HG02884 (cell line): ENCODE results near the gene SPDEF.

Experiments
- ATAC-seq: cut with Tn5 transposase; IDR thresholded peaks from one replicate; pipeline ENCODE4 v1.9.1; 2021; ENCODE audit warnings: mild to moderate bottlenecking, moderate library complexity; ENCODE audit not compliant: unreplicated experiment

Gene SPDEF

DNA sequence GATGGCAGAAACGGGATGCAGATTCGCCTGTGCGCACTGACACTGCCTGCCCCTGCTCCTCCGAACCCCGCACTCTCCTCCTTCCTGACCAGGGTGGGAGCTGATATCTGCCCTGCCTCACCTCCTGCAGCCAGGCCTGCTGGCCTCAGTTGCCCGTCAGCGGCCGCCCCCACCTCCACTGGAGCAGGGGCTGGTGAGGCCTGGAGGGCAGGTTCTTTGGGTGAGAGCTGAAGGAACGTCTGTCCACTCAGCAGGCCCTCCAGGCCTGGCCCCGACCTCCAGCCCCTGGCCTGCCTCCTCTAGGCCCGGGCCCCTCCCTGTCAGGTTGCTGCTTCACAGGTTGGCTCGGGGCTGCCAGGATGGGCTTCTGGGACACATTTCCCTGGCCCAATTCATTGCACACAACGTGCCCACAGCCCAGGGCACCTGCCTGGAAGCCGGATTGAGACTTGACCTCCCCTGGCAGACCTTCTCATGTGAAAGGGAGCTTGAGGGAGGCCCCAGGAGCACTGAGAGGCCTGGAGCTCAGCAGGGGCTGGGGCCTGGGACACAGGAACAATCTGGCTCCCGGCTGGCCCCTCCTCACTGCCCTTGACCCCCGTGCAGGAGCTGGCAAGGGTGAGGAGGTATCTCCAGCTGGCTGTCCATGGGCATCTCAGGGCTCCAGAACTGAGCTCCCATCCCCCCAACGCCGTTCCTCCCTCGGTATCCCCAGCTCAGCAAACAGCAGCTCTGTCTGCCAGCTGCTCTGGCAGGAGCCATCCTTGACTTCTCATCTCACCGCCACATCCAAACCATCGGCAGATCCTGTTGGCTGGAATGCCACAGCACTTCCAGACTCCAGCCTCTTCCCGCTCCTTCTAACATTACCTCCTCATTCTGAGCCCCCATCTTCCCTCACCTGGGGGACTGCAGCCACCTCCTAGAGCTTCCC, 39.5 kb downstream of the SPDEF start:
- ATAC-seq, result no peak

DNA sequence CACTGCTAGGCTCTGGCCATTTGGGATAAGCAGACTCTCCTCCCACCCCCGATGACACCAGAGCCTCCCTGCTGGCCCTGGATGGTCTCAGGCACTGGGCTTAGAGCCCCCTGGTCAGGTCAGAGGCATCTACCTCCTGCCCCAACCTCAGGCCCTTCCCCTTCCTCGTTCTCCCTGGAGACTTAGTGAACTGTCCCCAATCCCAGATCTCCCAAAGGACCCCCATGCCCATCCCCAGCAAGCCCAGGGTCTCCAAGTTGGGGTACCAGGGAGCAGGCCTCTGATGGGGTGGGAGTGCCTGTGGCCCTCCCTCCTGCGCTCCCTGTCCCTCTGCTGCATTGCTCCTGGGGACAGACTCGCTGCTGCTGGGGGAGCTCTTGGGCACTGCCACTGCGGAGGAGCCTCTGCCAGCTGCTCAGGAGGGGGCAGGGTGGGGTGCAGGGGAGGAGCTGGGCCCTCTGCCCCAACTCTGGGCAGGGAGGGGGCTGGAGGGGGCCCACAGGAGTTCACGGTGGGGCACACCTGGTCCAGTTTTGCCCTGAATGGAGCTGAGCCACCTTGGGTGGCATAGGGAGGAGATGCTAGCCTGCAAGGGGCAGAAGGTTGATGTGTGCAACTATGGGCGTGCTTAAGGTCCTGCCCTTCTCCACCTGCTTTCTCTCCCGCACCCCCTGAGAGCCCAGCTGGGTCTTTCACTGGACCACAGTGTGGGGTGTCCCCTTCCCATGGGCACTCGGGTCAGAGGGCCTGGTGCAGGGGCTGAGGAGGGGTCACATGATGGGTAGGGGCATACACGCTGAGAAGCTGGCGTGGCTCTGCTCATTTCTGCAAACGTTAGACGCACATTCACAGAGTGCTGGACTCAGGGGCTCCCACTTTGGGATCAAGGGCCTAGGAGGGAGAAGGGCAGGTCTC, 40.4 kb downstream of the SPDEF start:
- no peak for ATAC-seq

DNA sequence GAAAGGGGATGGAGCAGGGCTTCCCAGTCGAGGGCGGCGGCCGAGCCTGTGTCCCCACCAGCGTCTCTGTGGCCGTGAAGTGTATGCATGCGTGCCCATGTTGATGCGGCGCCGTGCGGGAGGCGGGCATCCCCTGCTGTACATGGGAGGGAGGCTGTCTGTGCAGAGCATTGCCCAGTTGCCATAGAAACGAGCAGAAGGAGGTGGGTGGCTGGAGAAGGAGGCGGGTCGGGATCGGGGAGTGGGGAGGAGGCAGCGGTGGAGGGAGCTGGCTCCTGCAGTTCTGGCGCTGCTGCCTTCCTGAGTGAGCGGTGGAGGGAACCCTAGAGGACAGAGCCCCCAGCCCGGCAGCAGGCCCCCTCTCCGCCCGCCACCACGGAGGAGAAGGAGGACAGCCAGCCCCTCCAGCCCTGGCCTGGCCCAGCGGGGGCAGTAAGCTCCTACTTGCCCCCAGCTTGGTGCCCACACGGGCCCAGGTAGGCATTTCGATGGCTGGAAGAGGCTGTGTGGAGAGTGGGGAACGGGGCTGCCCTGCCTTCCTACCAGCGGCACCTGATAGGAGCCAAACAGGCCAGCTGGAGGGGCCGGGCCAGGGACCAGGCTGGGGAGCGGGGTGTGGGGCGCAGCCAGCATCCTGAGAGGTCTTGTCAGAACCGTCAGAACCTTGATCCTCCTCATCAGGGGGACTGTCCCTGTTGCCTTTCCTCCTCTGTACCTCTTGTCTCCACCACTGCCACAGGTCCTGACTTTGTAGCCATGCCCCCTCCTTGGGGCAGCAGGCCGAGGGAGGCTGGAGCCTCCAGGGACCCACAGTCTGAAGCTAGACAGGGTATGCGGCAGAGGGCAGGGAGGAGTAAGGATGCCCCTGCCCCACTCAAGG, 41.3 kb downstream of the SPDEF start:
- no peak for ATAC-seq

DNA sequence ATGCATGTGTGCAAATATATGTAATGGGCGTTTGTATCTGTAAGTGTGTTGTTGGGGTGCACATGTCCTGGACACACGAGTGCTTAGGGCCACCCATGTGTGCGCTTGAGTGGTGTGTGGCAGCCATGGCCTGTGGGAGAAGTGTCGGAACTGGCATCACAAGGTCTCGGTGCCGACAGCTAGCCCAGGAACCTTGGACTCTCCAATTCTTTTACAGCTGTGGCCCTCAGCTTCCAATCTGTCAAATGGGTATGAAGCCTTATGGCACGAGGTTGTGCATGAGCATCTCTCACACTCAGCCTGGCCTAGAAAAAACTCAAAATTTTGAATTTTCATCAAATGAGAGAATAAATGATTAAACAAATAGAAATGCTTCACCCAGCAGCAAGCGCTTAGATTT, 42.0 kb downstream of the SPDEF start:
- ATAC-seq, result no peak

DNA sequence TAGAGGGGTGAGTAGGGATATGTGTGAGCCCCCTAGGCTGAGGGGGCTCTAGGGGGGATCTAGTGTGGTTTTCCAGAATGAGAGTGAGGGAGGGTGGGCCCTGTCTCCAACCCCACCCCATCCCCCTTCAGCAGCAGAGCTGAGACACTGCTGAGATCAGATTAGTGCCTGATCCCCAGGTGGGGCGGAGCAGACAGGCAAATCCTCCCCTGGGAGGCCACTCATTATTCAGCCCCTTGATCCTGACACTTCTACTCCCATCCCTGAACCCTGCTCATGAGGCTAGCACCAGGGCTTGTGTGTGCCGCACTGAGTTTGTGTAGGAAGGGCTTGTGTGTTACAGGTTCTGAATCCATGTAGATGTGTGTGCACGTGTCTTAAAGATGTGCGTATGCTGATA, 42.5 kb downstream of the SPDEF start:
- ATAC-seq, result no peak

DNA sequence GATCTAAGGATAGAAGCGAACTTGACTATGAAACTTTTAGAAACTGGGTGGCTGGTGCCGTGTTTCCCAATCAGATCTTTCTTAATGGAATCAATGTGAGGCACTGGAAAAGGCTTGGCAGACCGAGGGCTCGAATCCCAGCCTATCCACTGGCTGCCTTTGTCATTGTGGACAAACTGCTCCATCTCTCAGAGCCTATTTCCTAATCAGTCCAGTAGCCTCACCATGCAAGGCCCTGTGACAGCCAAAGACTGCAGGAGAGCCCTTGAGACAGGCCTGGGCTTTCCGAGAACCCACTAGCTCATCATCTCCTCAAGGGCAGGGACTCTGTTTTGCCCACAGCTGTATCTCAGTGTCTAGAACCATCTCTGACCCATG, 43.4 kb downstream of the SPDEF start:
- no peak for ATAC-seq

DNA sequence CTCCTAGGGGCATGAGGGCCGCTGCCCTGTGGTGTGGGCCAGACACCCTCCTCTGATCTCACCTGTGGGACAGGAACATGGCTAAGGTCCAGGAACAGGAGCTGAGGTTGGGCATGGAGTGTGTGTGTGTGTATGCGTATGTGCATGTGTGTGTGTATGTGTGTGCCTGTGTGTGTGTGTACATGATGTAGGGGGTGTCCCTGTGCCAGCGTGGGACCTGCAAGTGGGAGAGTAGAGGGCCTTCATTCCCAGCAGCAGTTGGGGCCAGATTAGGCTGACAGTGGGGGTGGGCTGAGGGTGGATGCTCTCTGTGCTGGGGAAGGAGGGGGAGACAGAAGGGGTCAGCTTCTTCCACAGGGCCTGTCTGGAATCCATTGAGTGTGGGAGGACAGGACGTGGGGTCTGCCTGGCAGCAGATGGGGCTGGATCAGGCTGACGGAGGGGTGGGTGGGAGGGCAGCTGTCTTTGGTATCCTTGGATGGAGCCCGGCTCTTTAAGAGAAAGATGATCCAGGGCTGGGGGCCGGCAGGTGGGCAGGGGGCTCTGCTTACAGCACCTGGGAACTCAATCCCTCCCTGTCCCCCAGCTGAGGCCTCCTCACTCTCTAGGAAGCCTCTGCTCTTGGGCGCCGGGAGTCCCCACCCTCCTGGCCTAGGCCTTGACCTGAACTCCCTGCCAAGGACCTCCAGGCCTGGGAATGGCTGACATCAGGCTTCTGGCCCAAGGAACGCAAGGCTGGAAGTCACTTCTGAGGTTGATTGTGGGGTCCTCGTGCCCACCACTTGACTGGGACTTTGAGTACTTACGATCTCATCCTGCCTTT, 44.0 kb downstream of the SPDEF start:
- ATAC-seq, result no peak

DNA sequence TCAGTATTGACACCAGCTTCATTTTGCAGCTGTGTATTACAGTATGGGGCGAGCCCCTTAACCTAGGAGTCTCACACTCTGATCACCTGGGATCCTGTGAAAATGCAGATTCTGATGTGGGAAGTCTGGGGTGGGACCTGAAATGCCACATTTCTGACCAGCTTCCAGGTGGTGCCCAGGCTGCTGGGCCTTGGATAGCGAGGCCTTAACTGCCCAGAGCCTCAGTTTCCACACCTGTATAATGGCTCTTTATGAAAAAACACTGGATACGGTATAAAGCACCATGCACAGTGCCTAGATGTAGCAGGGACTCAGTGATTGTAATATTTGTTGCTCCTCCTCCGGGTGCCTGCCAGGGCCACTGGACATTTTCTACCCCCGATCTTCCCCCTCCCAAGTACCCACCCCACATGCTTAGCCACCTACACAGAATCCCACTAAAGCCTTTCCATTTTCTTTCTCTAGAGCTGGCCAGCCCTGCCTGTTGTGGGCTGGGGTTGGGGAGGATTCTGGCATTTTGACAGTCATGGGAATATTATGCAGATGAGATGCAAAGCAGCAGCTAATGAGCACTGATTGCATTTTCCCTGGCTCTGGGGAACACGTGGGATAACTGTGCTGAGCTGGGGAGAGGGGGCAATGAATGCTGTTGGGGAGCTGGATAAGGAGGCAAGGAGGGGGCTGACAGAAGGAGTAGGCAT, 44.8 kb downstream of the SPDEF start:
- no peak for ATAC-seq

DNA sequence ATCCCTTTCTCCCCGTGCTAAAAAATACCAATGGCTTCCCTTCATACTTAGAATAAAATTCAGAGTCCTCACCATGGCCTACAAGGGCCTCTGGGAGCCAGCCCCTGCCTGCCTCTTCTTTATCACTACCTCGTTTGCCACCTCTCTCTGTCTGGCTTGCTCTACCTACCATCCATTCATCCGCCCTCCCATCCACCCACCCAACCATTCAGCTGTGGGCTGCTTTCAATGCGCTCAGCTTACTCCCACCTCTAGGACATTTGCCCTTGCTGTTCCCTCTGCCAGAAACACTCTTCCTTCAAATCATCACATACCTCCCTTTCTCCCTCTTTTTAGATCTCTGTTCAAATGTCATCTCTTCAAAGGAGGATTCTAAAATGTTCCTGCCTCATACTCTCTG, 45.8 kb downstream of the SPDEF start:
- ATAC-seq, result no peak

DNA sequence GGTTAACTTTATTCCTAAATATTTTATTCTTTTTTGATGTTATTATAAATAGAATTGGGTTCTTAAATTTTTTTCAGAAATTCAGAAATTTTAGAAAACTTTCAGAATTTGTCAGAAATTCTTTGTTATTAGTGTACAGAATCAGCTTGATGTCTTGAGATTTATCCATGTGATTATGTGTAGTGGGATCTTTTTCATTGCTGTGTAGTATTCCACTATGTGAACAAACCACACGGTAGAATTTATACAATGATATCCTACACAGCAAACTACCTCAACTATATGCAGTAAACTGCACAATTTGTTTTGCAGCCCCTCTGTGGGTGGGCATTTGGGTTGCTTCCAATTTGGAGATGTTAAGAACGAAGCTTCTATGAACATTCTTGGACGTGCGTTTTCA, 46.3 kb downstream of the SPDEF start:
- no peak for ATAC-seq

DNA sequence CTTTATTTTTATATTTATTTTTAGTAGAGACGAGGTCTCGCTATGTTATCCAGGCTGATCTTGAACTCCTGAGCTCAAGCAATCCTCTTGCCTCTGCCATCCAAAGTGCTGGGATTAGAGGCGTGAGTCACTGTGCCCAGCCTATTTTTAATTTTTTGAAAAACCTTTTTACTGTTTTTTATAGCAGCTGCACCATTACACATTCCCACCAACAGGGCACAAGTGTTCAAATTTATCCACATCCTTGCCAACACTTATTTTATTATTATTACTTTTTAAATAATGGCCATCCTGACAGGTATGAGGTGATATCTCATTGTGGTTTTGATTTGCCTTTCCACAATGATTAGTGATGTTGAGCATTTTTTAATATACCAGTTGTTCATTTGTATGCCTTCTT, 47.7 kb downstream of the SPDEF start:
- no peak for ATAC-seq

DNA sequence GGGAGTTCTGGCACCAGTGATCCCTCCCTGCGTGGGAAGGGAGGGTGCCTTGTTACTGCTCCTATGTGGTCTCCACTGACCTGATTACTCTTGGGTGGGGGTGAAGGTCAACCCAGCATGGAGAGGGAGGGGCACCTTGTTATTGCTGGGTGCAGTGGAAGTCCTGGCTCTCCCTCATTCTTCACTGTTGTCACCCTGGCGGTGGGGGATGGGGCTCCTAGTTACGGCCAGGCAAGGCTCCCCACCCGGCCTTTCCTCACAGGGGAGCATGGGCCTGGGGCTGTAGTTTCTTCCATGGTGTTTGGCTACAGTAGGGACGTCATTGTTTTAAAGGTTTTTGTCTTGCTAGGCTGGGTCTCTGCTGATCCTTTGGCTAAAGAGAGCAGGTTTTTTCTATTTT, 49.4 kb downstream of the SPDEF start:
- ATAC-seq, result no peak

DNA sequence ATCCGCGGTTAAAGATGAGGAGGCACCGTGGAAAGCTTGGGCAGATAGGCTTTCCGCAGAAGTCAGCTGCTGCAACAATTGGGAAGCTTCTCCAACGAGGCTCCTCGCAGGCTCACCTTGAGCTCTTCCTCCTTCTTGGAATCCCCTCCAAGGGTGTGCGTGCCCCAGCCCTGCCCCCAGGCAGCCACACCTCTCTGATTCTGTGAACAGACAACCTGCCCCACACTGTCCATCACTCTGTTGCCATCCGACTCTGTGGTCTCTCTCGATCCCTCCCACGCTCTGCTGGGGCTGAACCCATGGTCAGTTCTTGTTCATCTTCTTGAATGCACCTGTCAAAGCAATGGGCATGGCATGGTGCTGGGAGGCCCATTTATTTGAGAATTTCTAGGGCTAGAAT, 58.7 kb downstream of the SPDEF start:
- no peak for ATAC-seq

DNA sequence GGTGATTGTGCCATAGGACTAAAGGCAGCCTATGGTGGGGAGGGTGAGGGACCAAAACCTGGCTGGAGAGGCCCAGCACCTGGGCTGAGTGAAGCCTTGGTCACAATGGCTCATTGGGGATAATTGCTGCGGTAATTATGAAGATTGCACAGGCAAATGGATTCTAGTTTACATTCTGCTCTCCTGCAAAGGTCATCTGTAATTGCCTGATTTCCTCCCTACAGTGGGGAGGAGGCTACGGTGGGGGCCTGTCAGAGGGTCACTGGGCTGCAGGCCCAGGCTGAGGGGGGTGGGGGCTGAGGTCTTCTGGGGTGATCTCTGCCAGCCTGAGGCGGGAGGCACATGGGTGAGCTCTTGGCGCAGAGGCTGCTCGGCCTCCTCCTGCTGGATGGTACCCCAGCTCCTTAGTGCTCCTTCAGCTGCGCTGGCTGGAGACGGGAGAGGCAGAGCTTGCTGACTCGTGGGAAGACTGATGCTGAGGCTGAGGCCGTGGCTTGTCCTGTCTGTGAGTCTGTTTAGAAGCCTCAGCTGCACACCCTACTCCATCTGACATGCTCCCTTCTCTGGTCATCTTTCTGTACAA, 59.9 kb downstream of the SPDEF start:
- ATAC-seq, result no peak

DNA sequence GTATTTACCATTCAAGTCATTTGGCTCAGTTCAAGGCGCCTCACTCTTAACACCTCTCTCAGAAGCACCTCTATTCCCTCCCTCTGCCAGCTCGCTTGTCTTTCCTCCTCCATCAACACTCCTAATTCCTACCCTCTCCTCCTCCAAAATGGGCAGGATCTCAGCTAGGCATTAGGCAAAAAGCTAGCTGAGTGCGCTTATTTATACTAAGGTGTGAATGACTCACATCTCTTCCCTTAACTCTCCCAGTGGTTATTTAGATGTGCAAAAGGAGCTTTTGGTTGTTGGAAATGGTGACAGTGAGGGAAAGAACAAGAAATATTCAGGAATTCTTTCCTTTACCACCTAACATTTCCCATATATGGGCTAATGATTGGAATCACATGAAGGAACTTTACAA, 61.2 kb downstream of the SPDEF start:
- no peak for ATAC-seq

DNA sequence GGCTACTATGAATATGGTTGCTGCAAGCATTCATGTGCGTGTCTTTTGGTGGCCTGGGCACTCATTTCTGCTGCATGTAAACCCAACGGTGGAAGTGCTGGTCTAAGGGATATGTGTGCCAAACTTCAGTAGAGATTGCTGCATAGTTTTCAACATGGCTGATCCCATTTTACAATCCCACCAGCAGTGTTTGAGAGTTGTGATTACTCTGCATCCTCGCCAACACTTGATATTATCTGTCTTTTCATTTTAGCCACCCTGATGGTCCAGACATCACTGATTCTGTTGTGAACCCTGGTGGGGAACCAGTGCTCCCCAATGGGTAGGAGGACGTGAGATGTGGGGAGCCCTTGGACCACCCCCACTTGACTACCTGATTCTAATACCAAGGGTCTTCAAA, 62.8 kb downstream of the SPDEF start:
- no peak for ATAC-seq

DNA sequence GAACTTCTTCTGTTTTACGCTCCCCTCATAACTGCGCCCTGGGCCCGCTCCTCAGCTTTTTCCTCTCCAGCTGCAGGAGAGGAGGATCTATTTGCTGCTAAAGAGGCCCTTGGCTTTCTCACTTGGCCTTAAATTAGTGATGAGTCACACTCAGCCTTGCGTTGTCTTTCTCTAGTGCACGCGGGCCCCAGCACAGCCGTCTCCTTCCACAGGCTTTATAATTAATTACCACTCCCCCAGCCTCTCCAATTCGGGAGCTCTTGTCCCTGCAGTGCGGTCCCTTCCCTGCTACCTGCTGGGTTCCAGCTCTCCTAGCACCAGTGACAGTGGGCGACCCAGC, 65.1 kb downstream of the SPDEF start:
- ATAC-seq, result no peak

DNA sequence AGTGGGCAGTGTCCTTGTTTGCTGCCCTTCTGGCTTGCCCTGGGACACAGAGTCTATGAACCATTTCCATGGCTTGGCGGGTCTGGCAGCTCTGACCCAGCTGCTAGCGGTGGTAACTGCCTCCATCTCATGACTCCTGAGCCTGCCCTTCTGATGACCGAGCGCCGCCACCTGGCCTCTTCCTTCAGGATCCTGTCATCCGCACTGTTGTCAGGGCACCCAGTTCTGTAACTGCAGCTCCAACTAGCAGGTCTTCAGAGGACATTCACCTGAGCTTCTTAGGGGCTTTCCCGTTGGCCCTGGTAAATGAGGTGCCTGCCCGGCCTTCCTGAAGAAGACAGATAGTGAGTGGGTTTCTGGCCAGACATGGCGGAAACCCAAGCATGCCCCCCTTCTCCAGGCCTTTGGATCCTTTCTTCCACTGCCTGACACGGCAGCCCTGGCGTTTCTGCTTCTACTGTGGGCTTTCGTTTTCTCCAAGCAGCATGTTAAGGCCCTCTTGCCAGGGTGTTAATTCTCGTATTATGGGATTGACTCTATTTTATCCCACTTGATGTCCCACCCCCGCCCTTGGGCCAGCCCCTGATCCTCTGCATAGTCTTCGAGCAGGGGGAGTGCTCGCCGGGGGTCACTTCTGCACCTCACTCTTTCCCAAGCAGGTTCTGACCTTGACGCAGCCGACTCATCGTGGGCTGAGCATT, 65.6 kb downstream of the SPDEF start:
- no peak for ATAC-seq
